HepG2 (cell line): Measurements from ENCODE around the gene SNF8. TPM values are rescaled to one million over a fixed set of nuclear protein-coding genes. Genes with fewer than 3 reads are reported as not detected.

ENCODE experiments used
- ATF3 ChIP-seq: sonication (generic); formaldehyde crosslinking; IDR thresholded peaks from 2 replicates; pipeline ENCODE4 v1.4.0; 2020; ENCODE audit warnings: missing genetic modification reagents
- FOXA1 ChIP-seq, 2 experiments: fragments of 450-650 bp in 1 of 2; sonication (generic) in 1 of 2; formaldehyde crosslinking in 1 of 2; IDR thresholded peaks; 2 replicates each; pipeline versions ENCODE4 v1.4.0 to v1.6.1; 2016 to 2020; ENCODE audit warnings: missing genetic modification reagents in 1 of 2
- FOXO1 ChIP-seq: sonication (generic); formaldehyde crosslinking; IDR thresholded peaks from 2 replicates; pipeline ENCODE4 v1.4.0; 2020; ENCODE audit warnings: missing genetic modification reagents
- GMEB1 ChIP-seq: sonication (generic); formaldehyde crosslinking; IDR thresholded peaks from 2 replicates; pipeline ENCODE4 v1.5.1; 2020; ENCODE audit warnings: missing genetic modification reagents, mild to moderate bottlenecking, borderline replicate concordance
- HHEX ChIP-seq: IDR thresholded peaks from 2 replicates; pipeline ENCODE4 v1.6.1; 2016; ENCODE audit warnings: control low read depth
- NR1H2 ChIP-seq: sonication (generic); formaldehyde crosslinking; IDR thresholded peaks from 2 replicates; pipeline ENCODE4 v1.8.1; 2022; ENCODE audit warnings: low read depth, missing genetic modification reagents, borderline replicate concordance
- SAP130 ChIP-seq: IDR thresholded peaks from 2 replicates; pipeline ENCODE4 v1.6.1; 2016; ENCODE audit warnings: low read depth
- SMARCE1 ChIP-seq: fragments of 450-650 bp; IDR thresholded peaks from 2 replicates; pipeline ENCODE4 v1.6.1; 2017; ENCODE audit warnings: borderline replicate concordance
- SP4 ChIP-seq: sonication (generic); formaldehyde crosslinking; IDR thresholded peaks from 2 replicates; pipeline ENCODE4 v1.8.1; 2023; ENCODE audit warnings: mild to moderate bottlenecking, missing genetic modification reagents
- SPEN ChIP-seq: sonication (generic); formaldehyde crosslinking; IDR thresholded peaks from 2 replicates; pipeline ENCODE4 v1.5.1; 2020; ENCODE audit warnings: low read depth, mild to moderate bottlenecking, missing genetic modification reagents
- ZBTB46 ChIP-seq: sonication (generic); formaldehyde crosslinking; IDR thresholded peaks from 2 replicates; pipeline ENCODE4 v1.4.0; 2020; ENCODE audit warnings: mild to moderate bottlenecking, missing genetic modification reagents, borderline replicate concordance
- ZKSCAN1 ChIP-seq: fragments of 150-350 bp; IDR thresholded peaks from 2 replicates; pipeline ENCODE4 v1.6.1; 2014; ENCODE audit warnings: low read length
- ZNF17 ChIP-seq: sonication (generic); formaldehyde crosslinking; IDR thresholded peaks from 2 replicates; pipeline ENCODE4 v1.5.0; 2020; ENCODE audit warnings: mild to moderate bottlenecking, missing genetic modification reagents
- ZNF18 ChIP-seq: sonication (generic); formaldehyde crosslinking; IDR thresholded peaks from 2 replicates; pipeline ENCODE4 v1.8.0; 2022; ENCODE audit warnings: mild to moderate bottlenecking, missing genetic modification reagents; ENCODE audit not compliant: insufficient replicate concordance
- ZNF317 ChIP-seq: sonication (generic); formaldehyde crosslinking; IDR thresholded peaks from 2 replicates; pipeline ENCODE4 v1.5.0; 2020; ENCODE audit warnings: mild to moderate bottlenecking, missing genetic modification reagents
- ZNF333 ChIP-seq: sonication (generic); formaldehyde crosslinking; IDR thresholded peaks from 2 replicates; pipeline ENCODE4 v1.4.0; 2020; ENCODE audit warnings: mild to moderate bottlenecking, missing genetic modification reagents, borderline replicate concordance
- ZNF33B ChIP-seq: sonication (generic); formaldehyde crosslinking; IDR thresholded peaks from 2 replicates; pipeline ENCODE4 v1.5.1; 2020; ENCODE audit warnings: mild to moderate bottlenecking, missing genetic modification reagents
- ZNF383 ChIP-seq: sonication (generic); formaldehyde crosslinking; IDR thresholded peaks from 2 replicates; pipeline ENCODE4 v1.4.0; 2020; ENCODE audit warnings: missing genetic modification reagents, mild to moderate bottlenecking, borderline replicate concordance
- ZNF431 ChIP-seq: sonication (generic); formaldehyde crosslinking; IDR thresholded peaks from 2 replicates; pipeline ENCODE4 v1.9.0; 2022; ENCODE audit warnings: missing genetic modification reagents, low read depth, mild to moderate bottlenecking, borderline replicate concordance
- ZNF501 ChIP-seq: sonication (generic); formaldehyde crosslinking; IDR thresholded peaks from 2 replicates; pipeline ENCODE4 v1.5.1; 2020; ENCODE audit warnings: mild to moderate bottlenecking, moderate library complexity, missing genetic modification reagents
- ZNF644 ChIP-seq: IDR thresholded peaks from 2 replicates; pipeline ENCODE4 v1.6.1; 2016; ENCODE audit warnings: low read depth
- polyA plus RNA-seq, 8 experiments: library from polyadenylated mRNA; depleted of rRNA in 3 of 8; stranded (reverse) in 7 of 8; unstranded in 1 of 8; fragments of >200 nt; fragmentation: Illumina TruSeq in 4 of 8; extraction: Trizol in 4 of 8; gene quantifications; 2 replicates each; pipeline versions ENCODE4 v1.2.1 to v1.2.3, GENCODE V29; 2011 to 2016; ENCODE audit warnings: low read depth in 4 of 8, missing spikeins in 1 of 8, mixed read lengths in 1 of 8; ENCODE audit not compliant: insufficient read depth in 1 of 8
- total RNA-seq, 5 experiments: library from RNA; depleted of rRNA; stranded (reverse); fragments of >200 nt; fragmentation: Illumina TruSeq; extraction: Trizol; gene quantifications; 2 replicates each; pipeline ENCODE4 v1.2.3, GENCODE V29; 2016; ENCODE audit warnings: low read depth in 1 of 5

Gene SNF8
- total and polyA plus RNA-seq, 2 of the 13 experiments (the other 11 are each of a cell fraction or from before 2014, with no cell fraction given), result 114 to 153 TPM

- TF ChIP-seq NR1H2 (no peak), ZBTB46 (CRISPR knock-in tag) (no peak), ZKSCAN1 (no peak), SAP130 (peak; percentile 19; the same call in 1 of the 2 replicates), ZNF431 (CRISPR knock-in tag) (no peak), SP4 (no peak; the same call in 1 of the 2 replicates), FOXO1 (CRISPR knock-in tag) (0 out of 2 replicates have a peak, but pooled peaks have one; percentile 12), ZNF33B (no peak), ZNF317 (no peak), ZNF18 (CRISPR knock-in tag) (no peak), HHEX (CRISPR knock-in tag) (no peak), ZNF644 (CRISPR knock-in tag) (0 out of 2 replicates have a peak, but pooled peaks have one; percentile 26), GMEB1 (CRISPR knock-in tag) (no peak), ATF3 (no peak), FOXA1 (IDR thresholded peaks at IDR 0.05) (no peak), FOXA1 (CRISPR knock-in tag; IDR thresholded peaks at IDR 0.05) (peak; percentile 76), SMARCE1 (no peak), ZNF501 (CRISPR knock-in tag) (peak; percentile 72), ZNF383 (no peak), SPEN (CRISPR knock-in tag) (no peak), ZNF333 (peak; percentile 52; the same call in 1 of the 2 replicates), ZNF17 (CRISPR knock-in tag) (no peak)
These were observed 16.3 kb upstream of the SNF8 start (continued) for GRCh38 chr17:48960834-48961515.
